GM18498 (cell line): ENCODE data around the gene KIAA0753.
"Not testable (repeated sequence)": the region's sequence is repeated elsewhere in the genome, so short reads cannot be mapped to it uniquely, and the experiment has no call there.

Experiments used
- ATAC-seq: cut with Tn5 transposase; IDR thresholded peaks from one replicate; pipeline ENCODE4 v1.9.1; 2021; ENCODE audit warnings: mild to moderate bottlenecking, moderate library complexity; ENCODE audit not compliant: unreplicated experiment

KIAA0753 gene

DNA sequence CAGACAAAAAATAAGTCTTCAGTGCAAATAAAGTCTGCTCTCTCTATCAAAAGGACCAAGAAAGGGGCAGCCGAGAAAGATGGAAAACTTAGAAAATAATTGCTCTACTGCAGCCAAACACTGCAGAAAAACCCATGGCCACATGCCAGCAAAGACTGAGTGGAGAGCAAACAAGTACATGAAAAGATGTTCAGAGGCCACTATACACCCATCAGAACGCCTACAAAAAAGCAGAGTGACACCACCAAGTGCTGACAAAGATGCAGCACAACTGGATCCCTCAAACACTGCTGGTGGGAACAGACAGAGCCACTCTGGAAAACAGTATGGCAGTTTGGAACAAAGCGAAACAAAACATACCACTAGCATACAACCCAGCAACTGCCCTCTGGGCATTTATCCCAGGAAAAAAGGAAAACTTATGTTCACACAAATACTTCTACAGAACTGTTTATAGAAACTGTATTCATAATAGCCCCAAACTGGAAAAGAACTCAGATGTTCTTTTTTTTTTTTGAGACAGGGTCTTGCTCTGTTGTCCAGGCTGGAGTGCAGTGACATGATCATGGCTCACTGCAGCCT, 36.7 kb downstream of the KIAA0753 start:
- ATAC-seq = no peak

DNA sequence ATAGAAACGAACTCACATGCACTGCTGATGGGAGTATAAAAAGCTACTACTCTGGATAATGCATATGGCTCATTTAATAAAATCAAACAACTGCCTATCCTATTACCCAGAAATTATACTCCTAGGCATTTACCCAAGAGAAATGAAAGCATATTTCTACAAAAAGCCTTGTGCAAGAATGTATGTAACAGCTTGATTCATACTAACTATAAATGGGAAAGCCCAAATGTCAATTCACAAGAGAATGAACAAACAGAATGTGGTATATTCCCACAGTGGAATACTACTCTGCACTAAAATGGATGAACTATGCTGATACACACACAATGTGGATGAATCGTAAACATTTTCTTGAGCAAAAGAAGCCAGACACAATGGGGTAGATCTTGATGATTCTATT, 38.4 kb downstream of the KIAA0753 start:
- no peak for ATAC-seq

- ATAC-seq = no peak
Observed at GRCh38 chr17:6599364-6599763, 41.1 kb downstream of the KIAA0753 start.

GRCh38 chr17:6597727-6598126, 42.8 kb downstream of the KIAA0753 start:
- no peak for ATAC-seq

DNA sequence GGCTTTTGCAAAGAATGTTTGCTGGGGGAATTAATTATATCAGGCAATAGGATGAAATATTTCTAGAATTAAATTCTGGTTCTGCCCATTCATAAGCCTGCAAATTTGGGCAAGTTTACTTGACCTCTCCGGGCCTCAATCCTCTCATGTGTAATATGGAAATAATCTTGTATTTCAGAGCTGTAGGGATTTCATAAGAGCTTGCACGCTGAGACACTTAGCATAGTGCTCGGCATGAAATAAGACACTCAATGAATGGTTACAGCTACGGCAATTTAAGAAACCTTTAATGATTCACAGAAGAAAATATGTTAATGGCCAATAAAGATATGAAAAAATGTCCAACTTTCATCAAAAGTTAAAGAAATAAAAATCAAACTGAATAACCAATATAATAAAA, 43.6 kb downstream of the KIAA0753 start:
- ATAC-seq = no peak

DNA sequence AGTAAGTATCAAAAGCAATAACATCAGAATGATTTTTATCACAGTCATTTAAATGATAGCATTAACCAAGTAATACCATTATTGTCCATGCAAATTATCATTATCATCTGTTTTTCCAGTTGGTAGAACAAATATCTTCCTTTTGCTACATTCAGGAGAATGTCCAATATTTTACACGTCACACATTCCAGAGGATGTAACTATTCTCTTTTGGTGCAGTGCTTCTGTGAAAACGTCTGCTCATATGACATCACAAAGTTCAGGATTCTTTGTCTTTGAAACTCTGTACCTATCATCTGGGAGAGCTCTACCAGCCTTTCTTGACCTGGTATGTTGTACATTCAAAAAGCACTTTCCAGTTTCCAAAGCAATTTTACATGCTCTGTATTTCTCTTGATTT, 44.0 kb downstream of the KIAA0753 start:
- no peak for ATAC-seq

DNA sequence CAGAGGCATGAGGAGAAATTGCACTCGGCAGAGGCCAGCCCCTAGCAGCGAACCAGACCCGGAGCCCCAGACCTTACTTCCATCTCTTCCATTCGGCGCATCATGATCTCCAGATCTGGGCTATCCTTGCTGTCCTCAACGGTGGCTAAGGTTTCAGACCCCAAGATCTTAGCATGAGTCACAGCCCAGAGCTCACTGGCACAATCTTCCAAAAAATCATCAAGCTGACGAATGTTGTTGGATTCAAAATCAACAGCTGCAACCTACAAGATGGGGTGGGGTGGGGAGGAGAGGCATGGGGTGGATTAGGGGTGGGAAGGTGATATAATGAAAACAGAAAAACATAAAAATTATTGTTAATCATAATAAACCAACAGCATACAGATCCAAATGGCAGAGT, 44.4 kb downstream of the KIAA0753 start:
- ATAC-seq = no peak

GRCh38 chr17:6593371-6593770, 47.1 kb downstream of the KIAA0753 start:
- ATAC-seq = not testable (repeated sequence)

DNA sequence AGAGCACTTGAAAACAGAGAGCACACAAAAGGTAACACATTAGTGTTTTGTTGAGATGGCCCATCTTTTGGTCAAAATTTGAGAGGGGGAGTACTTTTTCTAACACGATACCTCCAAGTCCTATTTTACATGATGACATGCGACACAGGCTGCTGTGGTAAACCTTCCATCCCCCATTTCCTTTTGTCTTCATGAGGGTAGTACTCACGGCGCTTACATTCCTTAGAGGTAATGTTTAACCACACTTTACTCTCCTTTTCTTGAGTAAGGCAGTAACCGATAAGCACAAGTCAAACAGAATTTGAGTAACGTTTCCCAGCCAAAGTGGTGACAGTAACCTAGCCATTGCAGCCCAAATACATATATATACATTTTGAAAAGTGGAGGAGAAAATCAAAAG, 48.3 kb downstream of the KIAA0753 start:
- no peak for ATAC-seq

DNA sequence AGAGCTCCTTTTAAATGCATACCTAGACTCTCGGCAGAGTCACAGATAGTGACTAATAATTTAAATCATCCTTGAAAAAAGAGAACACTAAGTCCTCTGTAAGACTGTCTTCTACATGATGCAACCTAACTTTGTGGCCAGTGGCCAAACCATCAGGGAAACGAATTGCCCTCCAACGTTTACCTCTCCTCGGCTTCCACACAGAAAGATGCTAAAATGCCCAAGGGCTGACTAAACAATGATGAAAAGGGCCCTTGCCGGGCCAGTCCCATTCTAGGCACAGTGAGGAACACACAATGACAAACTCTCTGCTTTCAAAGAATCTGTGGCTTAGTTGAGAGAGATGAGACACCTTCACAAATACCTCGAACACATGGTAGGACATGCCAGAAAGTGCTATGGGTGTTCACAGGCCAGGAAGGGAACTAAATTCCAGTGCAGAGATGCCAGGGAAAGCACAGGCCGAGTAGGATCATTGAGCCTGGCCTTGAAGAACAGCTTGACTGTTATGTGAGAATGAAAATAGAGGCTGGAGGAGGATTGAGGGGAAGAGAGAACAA, 48.8 kb downstream of the KIAA0753 start:
- no peak for ATAC-seq

DNA sequence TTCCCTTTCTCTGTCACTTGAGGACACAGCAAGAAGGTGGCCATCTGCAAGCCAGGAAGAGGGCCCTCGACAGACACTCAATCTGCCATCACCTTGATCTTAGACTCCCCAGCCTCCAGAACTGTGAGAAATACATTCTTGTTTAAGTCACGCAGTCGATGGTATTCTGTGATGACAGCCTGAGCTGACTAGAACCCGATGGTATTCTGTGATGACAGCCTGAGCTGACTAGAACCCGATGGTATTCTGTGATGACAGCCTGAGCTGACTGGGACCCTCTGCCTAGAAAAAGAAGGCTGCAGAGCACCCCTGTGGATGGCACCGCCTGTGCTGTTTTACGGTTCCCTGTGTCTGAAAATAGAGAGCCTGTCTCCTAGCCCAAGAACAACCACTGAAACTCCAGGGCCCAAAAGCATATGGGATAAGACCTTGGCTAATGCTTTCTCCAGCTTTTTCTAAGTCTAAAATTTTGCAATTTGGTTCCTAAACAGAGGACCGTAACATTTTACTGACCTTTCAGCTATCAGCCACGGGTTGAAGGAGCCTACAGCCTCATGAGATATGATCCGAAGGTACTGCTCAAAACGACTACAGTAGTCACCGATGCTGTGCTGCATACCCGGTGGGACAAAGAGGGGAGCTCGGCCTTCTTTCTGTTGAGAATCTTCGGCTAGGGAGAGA, 51.1 kb downstream of the KIAA0753 start:
- no peak for ATAC-seq

GRCh38 chr17:6588165-6588564, 52.3 kb downstream of the KIAA0753 start:
- no peak for ATAC-seq

GRCh38 chr17:6587310-6587709, 53.2 kb downstream of the KIAA0753 start:
- ATAC-seq = no peak

DNA sequence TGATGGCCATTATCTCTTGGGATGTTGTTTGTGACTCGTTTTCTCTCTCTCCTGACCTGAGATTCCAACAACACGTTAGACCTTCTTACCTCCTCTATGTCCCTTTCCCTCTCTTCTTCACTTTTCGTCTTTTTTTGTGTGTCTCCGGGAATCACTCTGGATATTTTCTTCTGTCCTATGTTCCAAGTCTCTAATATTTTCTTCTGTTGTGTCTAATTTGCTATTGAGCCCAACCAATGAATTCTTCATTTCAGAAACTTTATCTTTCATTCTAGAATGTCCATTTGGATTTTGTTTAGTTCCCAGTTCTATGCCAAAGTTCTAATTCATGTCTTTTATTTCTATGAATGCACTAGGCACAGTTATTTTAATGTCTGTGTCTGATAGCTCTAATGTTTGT, 57.1 kb downstream of the KIAA0753 start:
- no peak for ATAC-seq

DNA sequence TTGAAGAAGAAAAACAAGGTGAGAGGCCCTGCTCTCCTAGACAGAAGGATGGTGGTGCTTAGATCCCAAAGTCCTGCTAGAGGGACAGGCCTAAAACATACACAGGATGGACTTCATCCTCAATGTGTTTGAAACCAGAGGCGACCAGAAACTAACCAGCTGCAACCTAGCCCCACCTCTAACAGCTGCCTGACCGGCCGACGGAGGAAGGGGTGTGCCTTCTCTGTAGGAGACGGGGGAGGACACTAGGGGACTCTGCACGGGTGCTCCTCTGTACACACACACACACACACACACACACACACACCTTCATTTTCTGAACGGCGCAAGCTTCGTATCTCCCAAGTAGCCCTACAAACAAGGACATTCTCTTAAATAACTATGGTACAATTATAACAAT, 59.9 kb downstream of the KIAA0753 start:
- ATAC-seq = no peak

- no peak for ATAC-seq
Observed at GRCh38 chr17:6578491-6578890, 62.0 kb downstream of the KIAA0753 start.

GRCh38 chr17:6577686-6578263, 62.7 kb downstream of the KIAA0753 start:
- ATAC-seq = no peak

- ATAC-seq = no peak
Observed at GRCh38 chr17:6576038-6576785, 64.3 kb downstream of the KIAA0753 start.

- no peak for ATAC-seq
Observed at GRCh38 chr17:6575596-6575988, 64.9 kb downstream of the KIAA0753 start.

- peak; percentile 51 for ATAC-seq
Observed at GRCh38 chr17:6574687-6575595, 65.6 kb downstream of the KIAA0753 start.
